Upper lobe of left lung (tissue), 4 donors: Measurements from ENCODE around the gene TENM3.

ENCODE experiments used
- CTCF ChIP-seq, 6 experiments: fragments of 450-650 bp in 4 of 6; fragments of 200-600 bp in 2 of 6; sonication (generic) in 2 of 6; IDR thresholded peaks; one replicate each; pipeline ENCODE4 v1.5.1; 2016 to 2019; ENCODE audit warnings: antibody characterized with exemption in 6 of 6
- EP300 ChIP-seq, 4 donors: sonication (generic); formaldehyde crosslinking; IDR thresholded peaks; one replicate each; pipeline ENCODE4 v1.5.1; 2017; ENCODE audit warnings: antibody characterized with exemption in 4 of 4, control low read depth in 2 of 4
- POLR2A ChIP-seq, 4 donors: fragments of 450-650 bp; IDR thresholded peaks; one replicate each; pipeline ENCODE4 v1.5.1; 2016 to 2017; ENCODE audit warnings: antibody characterized with exemption in 4 of 4, mild to moderate bottlenecking in 2 of 4
- POLR2AphosphoS5 ChIP-seq, 2 donors: sonication (generic); formaldehyde crosslinking; IDR thresholded peaks; one replicate each; pipeline ENCODE4 v1.5.1; 2017; ENCODE audit warnings: antibody characterized with exemption in 2 of 2

- no peak for TF ChIP-seq EP300 (IDR thresholded peaks at IDR 0.05)
- TF ChIP-seq CTCF (IDR thresholded peaks at IDR 0.05) = no peak
- TF ChIP-seq POLR2AphosphoS5 (IDR thresholded peaks at IDR 0.05) = no peak
- TF ChIP-seq POLR2A (IDR thresholded peaks at IDR 0.05) = no peak
These were observed 312.8 kb downstream of the TENM3 start for GRCh38 chr4:182555997-182556418.
